NOMO-1 treated with DMSO at 0.1 percent for 48 hours (cell line): ENCODE data around the gene PDE6G.
"Not testable (repeated sequence)": the region's sequence is repeated elsewhere in the genome, so short reads cannot be mapped to it uniquely, and the experiment has no call there.

Experiments
- DNase-seq: peaks from one replicate; lab custom pipeline; 2025; ENCODE audit not compliant: unreplicated experiment; lab: John Stamatoyannopoulos, UW

Gene PDE6G

GRCh38 chr17:81635973-81636504, 20.3 kb downstream of the PDE6G start:
- DNase-seq, result no peak

GRCh38 chr17:81635431-81635830, 20.9 kb downstream of the PDE6G start:
- DNase-seq, result no peak

GRCh38 chr17:81631482-81631881, 24.9 kb downstream of the PDE6G start:
- DNase-seq, result no peak

- DNase-seq, result no peak
Measured at GRCh38 chr17:81630274-81630673, 26.1 kb downstream of the PDE6G start.

GRCh38 chr17:81621494-81622130, 34.7 kb downstream of the PDE6G start:
- no peak for DNase-seq

GRCh38 chr17:81618307-81618706, 38.0 kb downstream of the PDE6G start:
- not testable (repeated sequence) for DNase-seq

- no peak for DNase-seq
Measured at GRCh38 chr17:81616877-81617276, 39.5 kb downstream of the PDE6G start.

- DNase-seq, result no peak
Measured at GRCh38 chr17:81615401-81615930, 40.9 kb downstream of the PDE6G start.

- DNase-seq, result no peak
Measured at GRCh38 chr17:81612172-81612970, 44.0 kb downstream of the PDE6G start.

- DNase-seq, result no peak
Measured at GRCh38 chr17:81609541-81610311, 46.6 kb downstream of the PDE6G start.

- DNase-seq, result no peak
Measured at GRCh38 chr17:81608605-81609004, 47.7 kb downstream of the PDE6G start.

GRCh38 chr17:81608082-81608481, 48.3 kb downstream of the PDE6G start:
- no peak for DNase-seq

GRCh38 chr17:81607431-81607830, 48.9 kb downstream of the PDE6G start:
- DNase-seq, result no peak

GRCh38 chr17:81603846-81604610, 52.3 kb downstream of the PDE6G start:
- no peak for DNase-seq

- peak; percentile 77 for DNase-seq
Measured at GRCh38 chr17:81601525-81602120, 54.7 kb downstream of the PDE6G start.
